SK-N-SH treated with all-trans-retinoic acid at 6 μM for 48 hours (cell line): ENCODE measurements around the gene TNFSF13B.

Source experiments
- ATAC-seq: fragments of 200-7000 bp; cut with Tn5 transposase; 3 replicates; pipeline ENCODE4 v1.9.1; 2020; ENCODE audit warnings: mild to moderate bottlenecking, moderate library complexity
- BACH2 ChIP-seq: fragments of 250-450 bp; sonication (Bioruptor Pico); IDR thresholded peaks from 2 replicates; pipeline ENCODE4 v1.9.0; 2021; ENCODE audit warnings: mild to moderate bottlenecking, borderline replicate concordance
- CREB5 ChIP-seq: fragments of 250-450 bp; sonication (Bioruptor Pico); IDR thresholded peaks from 2 replicates; pipeline ENCODE4 v1.5.1; 2020; ENCODE audit warnings: low read depth, mild to moderate bottlenecking, moderate library complexity
- CSDC2 ChIP-seq: fragments of 250-450 bp; sonication (Bioruptor Pico); IDR thresholded peaks from 2 replicates; pipeline ENCODE4 v1.5.0; 2020; ENCODE audit warnings: mild to moderate bottlenecking, moderate library complexity
- CSRNP3 ChIP-seq: fragments of 250-450 bp; sonication (Bioruptor Pico); IDR thresholded peaks from 2 replicates; pipeline ENCODE4 v1.5.1; 2021; ENCODE audit warnings: mild to moderate bottlenecking, moderate library complexity
- ESRRG ChIP-seq: fragments of 250-450 bp; sonication (Bioruptor Pico); IDR thresholded peaks from 2 replicates; pipeline ENCODE4 v1.6.1; 2021; ENCODE audit warnings: mild to moderate bottlenecking
- ISL1 ChIP-seq: fragments of 250-450 bp; sonication (Bioruptor Pico); IDR thresholded peaks from 2 replicates; pipeline ENCODE4 v2.1.2; 2022; ENCODE audit warnings: mild to moderate bottlenecking, moderate library complexity
- OSR1 ChIP-seq: fragments of 250-450 bp; sonication (Bioruptor Pico); IDR thresholded peaks from 2 replicates; pipeline ENCODE4 v1.8.0; 2022; ENCODE audit warnings: moderate library complexity, mild to moderate bottlenecking, inconsistent platforms
- PPARA ChIP-seq: fragments of 250-450 bp; sonication (Bioruptor Pico); IDR thresholded peaks from 2 replicates; pipeline ENCODE4 v1.5.0; 2020; ENCODE audit warnings: mild to moderate bottlenecking, borderline replicate concordance
- RARB ChIP-seq: fragments of 250-450 bp; sonication (Bioruptor Pico); IDR thresholded peaks from 2 replicates; pipeline ENCODE4 v1.8.0; 2021; ENCODE audit warnings: mild to moderate bottlenecking, moderate library complexity
- SNAI2 ChIP-seq: fragments of 250-450 bp; sonication (Bioruptor Pico); IDR thresholded peaks from 2 replicates; pipeline ENCODE4 v1.5.0; 2020; ENCODE audit warnings: mild to moderate bottlenecking, moderate library complexity
- TCF4 ChIP-seq: fragments of 250-450 bp; sonication (Bioruptor Pico); IDR thresholded peaks from 2 replicates; pipeline ENCODE4 v1.8.0; 2021; ENCODE audit warnings: mild to moderate bottlenecking, moderate library complexity, borderline replicate concordance
- TSHZ2 ChIP-seq: fragments of 250-450 bp; sonication (Bioruptor Pico); IDR thresholded peaks from 2 replicates; pipeline ENCODE4 v1.5.0; 2020; ENCODE audit warnings: mild to moderate bottlenecking, moderate library complexity
- ZC3H10 ChIP-seq: fragments of 250-450 bp; sonication (Bioruptor Pico); IDR thresholded peaks from 2 replicates; pipeline ENCODE4 v1.5.1; 2021; ENCODE audit warnings: mild to moderate bottlenecking, moderate library complexity
- ZFP3 ChIP-seq: fragments of 250-450 bp; sonication (Bioruptor Pico); IDR thresholded peaks from 2 replicates; pipeline ENCODE4 v1.5.0; 2020; ENCODE audit warnings: mild to moderate bottlenecking, moderate library complexity
- ZFP30 ChIP-seq: fragments of 450-650 bp; formaldehyde crosslinking; IDR thresholded peaks from 2 replicates; pipeline ENCODE4 v1.5.0; 2022; ENCODE audit warnings: mild to moderate bottlenecking, moderate library complexity
- ZNF565 ChIP-seq: fragments of 450-650 bp; formaldehyde crosslinking; conservative IDR thresholded peaks from 2 replicates; pipeline ENCODE4 v1.5.0; 2020; ENCODE audit warnings: low read depth, mild to moderate bottlenecking, moderate library complexity
- ZNF70 ChIP-seq: fragments of 450-650 bp; formaldehyde crosslinking; IDR thresholded peaks from 2 replicates; pipeline ENCODE4 v1.5.0; 2020; ENCODE audit warnings: mild to moderate bottlenecking, moderate library complexity
- TF ChIP-seq, protein P1 (sequence below): fragments of 250-450 bp; sonication (Bioruptor Pico); IDR thresholded peaks from 2 replicates; pipeline ENCODE4 v1.8.0; 2020; ENCODE audit warnings: mild to moderate bottlenecking, moderate library complexity, borderline replicate concordance

Gene TNFSF13B

GRCh38 chr13:108323031-108323430 lies 53.5 kb downstream of the TNFSF13B start:
- no peak for TF ChIP-seq ZFP30 (CRISPR knock-in tag)
- no peak for TF ChIP-seq ZC3H10 (CRISPR knock-in tag)
- no peak for TF ChIP-seq RARB
- no peak for TF ChIP-seq SNAI2 (CRISPR knock-in tag)
- TF ChIP-seq ZNF70 (CRISPR knock-in tag) = no peak
- no peak for TF ChIP-seq ISL1 (CRISPR knock-in tag)
- no peak for TF ChIP-seq BACH2 (CRISPR knock-in tag)
- no peak for TF ChIP-seq CREB5 (CRISPR knock-in tag)
- TF ChIP-seq, protein P1, sequence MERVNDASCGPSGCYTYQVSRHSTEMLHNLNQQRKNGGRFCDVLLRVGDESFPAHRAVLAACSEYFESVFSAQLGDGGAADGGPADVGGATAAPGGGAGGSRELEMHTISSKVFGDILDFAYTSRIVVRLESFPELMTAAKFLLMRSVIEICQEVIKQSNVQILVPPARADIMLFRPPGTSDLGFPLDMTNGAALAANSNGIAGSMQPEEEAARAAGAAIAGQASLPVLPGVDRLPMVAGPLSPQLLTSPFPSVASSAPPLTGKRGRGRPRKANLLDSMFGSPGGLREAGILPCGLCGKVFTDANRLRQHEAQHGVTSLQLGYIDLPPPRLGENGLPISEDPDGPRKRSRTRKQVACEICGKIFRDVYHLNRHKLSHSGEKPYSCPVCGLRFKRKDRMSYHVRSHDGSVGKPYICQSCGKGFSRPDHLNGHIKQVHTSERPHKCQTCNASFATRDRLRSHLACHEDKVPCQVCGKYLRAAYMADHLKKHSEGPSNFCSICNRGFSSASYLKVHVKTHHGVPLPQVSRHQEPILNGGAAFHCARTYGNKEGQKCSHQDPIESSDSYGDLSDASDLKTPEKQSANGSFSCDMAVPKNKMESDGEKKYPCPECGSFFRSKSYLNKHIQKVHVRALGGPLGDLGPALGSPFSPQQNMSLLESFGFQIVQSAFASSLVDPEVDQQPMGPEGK = no peak
- TF ChIP-seq ZNF565 (CRISPR knock-in tag) = no peak
- no peak for TF ChIP-seq ESRRG (CRISPR knock-in tag)
- ATAC-seq = no peak

- TF ChIP-seq SNAI2 (CRISPR knock-in tag) = no peak
- TF ChIP-seq ISL1 (CRISPR knock-in tag) = no peak
- ATAC-seq = no peak
Measured at GRCh38 chr13:108325863-108326262, 56.3 kb downstream of the TNFSF13B start.

- TF ChIP-seq CSRNP3 (CRISPR knock-in tag) (no peak), ZNF70 (CRISPR knock-in tag) (no peak), BACH2 (CRISPR knock-in tag) (no peak), ZFP3 (CRISPR knock-in tag) (no peak), CSDC2 (CRISPR knock-in tag) (no peak), ZC3H10 (CRISPR knock-in tag) (no peak), PPARA (CRISPR knock-in tag) (no peak), TSHZ2 (CRISPR knock-in tag) (no peak), ZNF565 (CRISPR knock-in tag) (no peak), ZFP30 (CRISPR knock-in tag) (no peak), RARB (no peak), OSR1 (CRISPR knock-in tag) (no peak), TCF4 (CRISPR knock-in tag) (no peak)
- TF ChIP-seq, protein P1 = no peak
- no peak for ATAC-seq
Measured at GRCh38 chr13:108326309-108326708, 56.8 kb downstream of the TNFSF13B start.

- TF ChIP-seq BACH2 (CRISPR knock-in tag) (no peak), CREB5 (CRISPR knock-in tag) (no peak)
- ATAC-seq = no peak
Measured at GRCh38 chr13:108328848-108329247, 59.3 kb downstream of the TNFSF13B start.
